Liver (tissue), 9 donors: ENCODE data around the gene NAGPA. TPM values are rescaled to one million over a fixed set of nuclear protein-coding genes. Genes with fewer than 3 reads are reported as not detected.

Experiments
- DNase-seq: peaks from one replicate; pipeline ENCODE4 v3.0.0-alpha.2; 2017; ENCODE audit warnings: low spot score
- H3K27ac ChIP-seq, 2 donors: one replicate each; pipeline ENCODE4 v1.7.0; 2013; ENCODE audit warnings: inconsistent platforms in 2 of 2, low read length in 2 of 2, control low read depth in 1 of 2, low read depth in 1 of 2, mild to moderate bottlenecking in 1 of 2
- H3K27me3 ChIP-seq, 4 donors: one replicate each; pipeline versions ENCODE4 v1.6.1 to v1.7.0; 2013; ENCODE audit warnings: low read length in 3 of 4, inconsistent platforms in 1 of 4, mild to moderate bottlenecking in 1 of 4, moderate library complexity in 1 of 4; ENCODE audit not compliant: control insufficient read depth in 4 of 4, insufficient read depth in 4 of 4
- H3K36me3 ChIP-seq, 4 donors: one replicate each; pipeline versions ENCODE4 v1.6.1 to v1.7.0; 2013; ENCODE audit warnings: low read length in 3 of 4, mild to moderate bottlenecking in 3 of 4, low read depth in 1 of 4, moderate library complexity in 1 of 4; ENCODE audit not compliant: control insufficient read depth in 4 of 4, insufficient read depth in 3 of 4
- H3K4me1 ChIP-seq, 4 donors: one replicate each; pipeline versions ENCODE4 v1.6.1 to v1.7.0; 2013; ENCODE audit warnings: low read length in 3 of 4, mild to moderate bottlenecking in 3 of 4, moderate library complexity in 1 of 4; ENCODE audit not compliant: control insufficient read depth in 4 of 4, insufficient read depth in 4 of 4
- H3K4me3 ChIP-seq, 3 donors: one replicate each; pipeline versions ENCODE4 v1.6.1 to v1.7.0; 2013; ENCODE audit warnings: low read length in 3 of 3, control low read depth in 1 of 3, low read depth in 1 of 3, mild to moderate bottlenecking in 1 of 3
- H3K9ac ChIP-seq, 2 donors: one replicate each; pipeline ENCODE4 v1.7.0; 2013; ENCODE audit warnings: low read length in 2 of 2, mild to moderate bottlenecking in 2 of 2, moderate library complexity in 2 of 2, control low read depth in 1 of 2, low read depth in 1 of 2
- H3K9me3 ChIP-seq, 4 donors: one replicate each; pipeline versions ENCODE4 v1.6.1 to v1.7.0; 2013; ENCODE audit warnings: low read length in 3 of 4; ENCODE audit not compliant: control insufficient read depth in 4 of 4
- ATF3 ChIP-seq: IDR thresholded peaks from 2 replicates; pipeline ENCODE4 v1.6.1; 2016; ENCODE audit warnings: antibody characterized with exemption
- CTCF ChIP-seq: fragments of 150-350 bp; IDR thresholded peaks from 2 replicates; pipeline ENCODE4 v1.5.1; 2017; ENCODE audit warnings: improper control_type of control experiment, low read depth, low read length; ENCODE audit not compliant: missing input control
- EGR1 ChIP-seq, 2 donors: IDR thresholded peaks; 2 replicates each; pipeline ENCODE4 v1.6.1; 2016 to 2018; ENCODE audit warnings: antibody characterized with exemption in 2 of 2, low read depth in 2 of 2
- FOXA2 ChIP-seq: IDR thresholded peaks from 2 replicates; pipeline ENCODE4 v1.6.1; 2016; ENCODE audit warnings: antibody characterized with exemption
- HNF4A ChIP-seq, 2 donors: conservative IDR thresholded peaks; 2 replicates each; pipeline ENCODE4 v1.6.1; 2016; ENCODE audit warnings: antibody characterized with exemption in 2 of 2, mild to moderate bottlenecking in 2 of 2
- HNF4G ChIP-seq: IDR thresholded peaks from 2 replicates; pipeline ENCODE4 v1.6.1; 2016; ENCODE audit warnings: antibody characterized with exemption
- JUND ChIP-seq, 2 donors: IDR thresholded peaks; 2 replicates each; pipeline ENCODE4 v1.6.1; 2016; ENCODE audit warnings: antibody characterized with exemption in 2 of 2
- MAX ChIP-seq: IDR thresholded peaks from 2 replicates; pipeline ENCODE4 v1.6.1; 2016; ENCODE audit warnings: antibody characterized with exemption
- NR2F2 ChIP-seq: IDR thresholded peaks from 2 replicates; pipeline ENCODE4 v1.6.1; 2016; ENCODE audit warnings: antibody characterized with exemption
- RAD21 ChIP-seq, 2 donors: IDR thresholded peaks; 2 replicates each; pipeline ENCODE4 v1.6.1; 2016; ENCODE audit warnings: antibody characterized with exemption in 2 of 2, mild to moderate bottlenecking in 2 of 2
- RXRA ChIP-seq, 2 donors: IDR thresholded peaks; 2 replicates each; pipeline ENCODE4 v1.6.1; 2017 to 2018; ENCODE audit warnings: antibody characterized with exemption in 2 of 2, mild to moderate bottlenecking in 1 of 2
- SP1 ChIP-seq: IDR thresholded peaks from 2 replicates; pipeline ENCODE4 v1.6.1; 2018; ENCODE audit warnings: antibody characterized with exemption, mild to moderate bottlenecking
- TAF1 ChIP-seq: conservative IDR thresholded peaks from 2 replicates; pipeline ENCODE4 v1.6.1; 2016; ENCODE audit warnings: antibody characterized with exemption, mild to moderate bottlenecking
- ZBTB33 ChIP-seq: IDR thresholded peaks from 2 replicates; pipeline ENCODE4 v1.6.1; 2016; ENCODE audit warnings: antibody characterized with exemption
- WGBS: extraction: QIAGEN DNeasy Blood & Tissue Kit; methylation state at CpG from one replicate; pipeline ENCODE4 v1.1.7; 2013; 5-methylcytosine and 5-hydroxymethylcytosine counted together
- polyA plus RNA-seq, 2 donors: library from polyadenylated mRNA; stranded (reverse) in 1 of 2; unstranded in 1 of 2; fragments of 200-250 nt in 1 of 2; fragments of >200 nt in 1 of 2; fragmentation: Nextera tagmentation in 1 of 2; extraction: Ambion mirVana in 1 of 2; gene quantifications; one replicate each; pipeline versions ENCODE4 v1.2.1 to v1.2.3, GENCODE V29; 2013 to 2015
- total RNA-seq, 2 donors: library from RNA; depleted of rRNA; stranded (reverse); fragments of >200 nt; gene quantifications; one replicate each; pipeline ENCODE4 v1.2.3, GENCODE V29; 2014
- donor health status: healthy.
- donor health status: healthy.
- donor health status: healthy.
- donor health status: healthy.
- donor health status: healthy.

The NAGPA gene
- total and polyA plus RNA-seq, 4 donors: 5.4 to 13.4 (median 10.7) TPM

GRCh38 chr16:5025171-5025632, 8.5 kb downstream of the NAGPA start:
- Histone ChIP-seq H3K27ac (no peak overlapping the region), H3K9ac (no peak overlapping the region), H3K9me3 (no peaks in the 10 kb centered on the region), H3K36me3 (peaks cover 0 to 7% (median 3%) of the 10 kb centered on the region in 4 donors), H3K4me3 (no peak overlapping the region), H3K27me3 (no peaks in the 10 kb centered on the region), H3K4me1 (peaks cover 0 to 4% (median 3%) of the 10 kb centered on the region in 4 donors)
- TF ChIP-seq RXRA (IDR thresholded peaks at IDR 0.05): no peak
- no peak for TF ChIP-seq RAD21 (IDR thresholded peaks at IDR 0.05)
- no peak for TF ChIP-seq SP1
- TF ChIP-seq MAX: no peak
- no peak for TF ChIP-seq CTCF
- no peak for TF ChIP-seq NR2F2
- TF ChIP-seq HNF4G: no peak
- no peak for TF ChIP-seq EGR1 (IDR thresholded peaks at IDR 0.05; ENCODE audit: low read depth in 2 of 2)
- no peak for TF ChIP-seq TAF1
- no peak for TF ChIP-seq ATF3
- no peak for TF ChIP-seq JUND (IDR thresholded peaks at IDR 0.05)
- DNase-seq: no peak
- WGBS: 72% methylated on average over 17 of the region's 17 CpGs

GRCh38 chr16:5024632-5025031, 9.1 kb downstream of the NAGPA start:
- peaks cover 0 to 4% (median 3%) of the 10 kb centered on the region in 4 donors for H3K4me1 ChIP-seq
- no peak for DNase-seq
- no peak overlapping the region for H3K27ac ChIP-seq
- no peak for TF ChIP-seq ZBTB33
- peak; percentile 24 for TF ChIP-seq CTCF
- no peak for TF ChIP-seq FOXA2
- peak in 1 of 2 donors; percentile 32 for TF ChIP-seq HNF4A (conservative IDR thresholded peaks at IDR 0.05)
- TF ChIP-seq RXRA (IDR thresholded peaks at IDR 0.05): no peak
- TF ChIP-seq RAD21 (IDR thresholded peaks at IDR 0.05): peak; percentile 67 to 72
- H3K4me3 ChIP-seq: no peak overlapping the region
- H3K36me3 ChIP-seq: peaks cover 0 to 7% (median 2%) of the 10 kb centered on the region in 4 donors
- H3K9ac ChIP-seq: no peak overlapping the region
- WGBS: 40% methylated on average over 4 of the region's 4 CpGs
- H3K9me3 ChIP-seq: no peaks in the 10 kb centered on the region
- H3K27me3 ChIP-seq: no peaks in the 10 kb centered on the region
